HepG2 (cell line): ENCODE data around the gene NR3C2. TPM values are rescaled to one million over a fixed set of nuclear protein-coding genes. Genes with fewer than 3 reads are reported as not detected.
A peak's percentile ranks its signal among the peaks of the same experiment; 100 is the strongest.

Source experiments
- ATAC-seq: fragments of 200-7000 bp; cut with Tn5 transposase; 3 replicates; pipeline ENCODE4 v1.9.1; 2020; ENCODE audit warnings: mild to moderate bottlenecking, moderate library complexity
- BruUV-seq: library from RNA; stranded (reverse); fragments of 400-500 nt; replicated peaks from 2 replicates; lab custom pipeline; 2021; lab: Mats Ljungman, UMichigan
- CTCF ChIA-PET: fragments of 300-600 bp; formaldehyde crosslinking; extraction: SDS; loops from one replicate; lab custom pipeline; 2021; ENCODE audit warnings: low total read pairs, inconsistent platforms, low intra/inter-chr PET ratio; lab: Yijun Ruan, JAX
- POLR2A ChIA-PET: fragments of 350-600 bp; sonication (Branson Sonifier 250); formaldehyde crosslinking; loops from one replicate; lab custom pipeline; 2020; ENCODE audit warnings: antibody characterized with exemption, inconsistent platforms; lab: Yijun Ruan, JAX
- DNase-seq: peaks from one replicate; pipeline ENCODE4 v3.0.0-alpha.2; 2015; ENCODE audit warnings: low spot score
- FAIRE-seq: peaks from 3 replicates; lab custom pipeline; 2011; peaks lifted over from hg19 to GRCh38; lab: Jason Lieb, UNC
- H2AFZ ChIP-seq: one replicate; pipeline ENCODE4 v1.6.1; 2011; ENCODE audit warnings: low read length, inconsistent platforms
- H3K27ac ChIP-seq: fragments of 300-600 bp; 3 replicates; pipeline ENCODE4 v1.8.0; 2011; ENCODE audit warnings: mixed run types, mild to moderate bottlenecking, mixed read lengths, low read length, inconsistent platforms; ENCODE audit not compliant: insufficient read depth; ENCODE audit errors: extremely low read length
- H3K27me3 ChIP-seq, 2 experiments: fragments of 200-600 bp in 1 of 2; 2 replicates in 1 of 2; 3 replicates in 1 of 2; pipeline versions ENCODE4 v1.6.0 to v1.8.0; 2011; ENCODE audit warnings: low read length in 2 of 2, mild to moderate bottlenecking in 2 of 2, moderate library complexity in 2 of 2, inconsistent platforms in 1 of 2; ENCODE audit not compliant: insufficient read depth in 2 of 2, control insufficient read depth in 1 of 2
- H3K36me3 ChIP-seq, 2 experiments: fragments of 200-600 bp in 1 of 2; replicated peaks in 1 of 2; 2 replicates in 1 of 2; 3 replicates in 1 of 2; pipeline versions ENCODE4 v1.5.1 to v1.8.0; 2011; ENCODE audit warnings: low read length in 2 of 2, inconsistent platforms in 1 of 2; ENCODE audit not compliant: insufficient read depth in 2 of 2, control insufficient read depth in 1 of 2
- H3K4me1 ChIP-seq: 2 replicates; pipeline ENCODE4 v1.5.1; 2012; ENCODE audit warnings: low read length, inconsistent platforms; ENCODE audit not compliant: insufficient read depth
- H3K4me2 ChIP-seq: 2 replicates; pipeline ENCODE4 v1.6.0; 2011; ENCODE audit warnings: low read depth, low read length, inconsistent platforms
- H3K4me3 ChIP-seq, 3 experiments: fragments of 200-600 bp in 1 of 3; sonication (generic), shearing (Covaris generic) in 1 of 3; replicated peaks in 1 of 3; 2 replicates each; pipeline ENCODE4 v1.5.1; 2011 to 2016; ENCODE audit warnings: low read length in 3 of 3, inconsistent platforms in 2 of 3, low read depth in 2 of 3, mild to moderate bottlenecking in 2 of 3, control low read depth in 1 of 3, mixed read lengths in 1 of 3; ENCODE audit not compliant: insufficient read depth in 1 of 3
- H3K79me2 ChIP-seq: one replicate; pipeline ENCODE4 v1.6.1; 2011; ENCODE audit warnings: low read length, inconsistent platforms; ENCODE audit not compliant: insufficient read depth
- H3K9ac ChIP-seq: 2 replicates; pipeline ENCODE4 v1.6.0; 2011; ENCODE audit warnings: mild to moderate bottlenecking, low read depth, low read length, inconsistent platforms; ENCODE audit not compliant: insufficient read depth
- H3K9me3 ChIP-seq: 2 replicates; pipeline ENCODE4 v1.5.1; 2012; ENCODE audit warnings: mild to moderate bottlenecking, low read length
- H4K20me1 ChIP-seq: 2 replicates; pipeline ENCODE4 v1.6.0; 2011; ENCODE audit warnings: inconsistent platforms, mild to moderate bottlenecking, low read length, moderate library complexity; ENCODE audit not compliant: insufficient read depth
- MAF1 ChIP-seq: sonication (generic); formaldehyde crosslinking; IDR thresholded peaks from 2 replicates; pipeline ENCODE4 v1.5.0; 2020; ENCODE audit warnings: missing genetic modification reagents, borderline replicate concordance
- NFKBIZ ChIP-seq: IDR thresholded peaks from 2 replicates; pipeline ENCODE4 v1.6.1; 2018; ENCODE audit warnings: missing genetic modification reagents, missing compliant biosample characterization
- NR2F2 ChIP-seq: IDR thresholded peaks from 2 replicates; pipeline ENCODE4 v1.6.1; 2012; ENCODE audit warnings: low read depth, inconsistent platforms, borderline replicate concordance
- SOX13 ChIP-seq, 3 experiments: fragments of 450-650 bp in 1 of 3; sonication (generic) in 1 of 3; formaldehyde crosslinking in 1 of 3; IDR thresholded peaks in 2 of 3; conservative IDR thresholded peaks in 1 of 3; 2 replicates each; pipeline versions ENCODE4 v1.5.0 to v1.6.1; 2016 to 2020; ENCODE audit warnings: antibody characterized with exemption in 1 of 3, mild to moderate bottlenecking in 1 of 3, missing compliant biosample characterization in 1 of 3, missing genetic modification reagents in 1 of 3, moderate library complexity in 1 of 3
- SP2 ChIP-seq: sonication (generic); formaldehyde crosslinking; IDR thresholded peaks from 2 replicates; pipeline ENCODE4 v1.5.1; 2020; ENCODE audit warnings: mild to moderate bottlenecking, missing genetic modification reagents
- SYNCRIP ChIP-seq: fragments of 200-400 bp; formaldehyde crosslinking; IDR thresholded peaks from 2 replicates; pipeline ENCODE4 v1.6.1; 2018; ENCODE audit warnings: mild to moderate bottlenecking, low read depth, low read length; ENCODE audit not compliant: insufficient read depth
- TARDBP ChIP-seq: sonication (generic); formaldehyde crosslinking; IDR thresholded peaks from 2 replicates; pipeline ENCODE4 v1.8.0; 2022; ENCODE audit warnings: mild to moderate bottlenecking, missing genetic modification reagents
- TBP ChIP-seq: sonication (generic); formaldehyde crosslinking; IDR thresholded peaks from 2 replicates; pipeline ENCODE4 v1.5.0; 2020; ENCODE audit warnings: missing genetic modification reagents
- THYN1 ChIP-seq: sonication (generic); formaldehyde crosslinking; IDR thresholded peaks from 2 replicates; pipeline ENCODE4 v1.8.1; 2023; ENCODE audit warnings: low read depth, mild to moderate bottlenecking, moderate library complexity, missing genetic modification reagents, borderline replicate concordance
- ZNF292 ChIP-seq: sonication (generic); formaldehyde crosslinking; IDR thresholded peaks from 2 replicates; pipeline ENCODE4 v1.8.1; 2022; ENCODE audit warnings: mild to moderate bottlenecking, low read depth, missing genetic modification reagents, borderline replicate concordance
- ZNF530 ChIP-seq: sonication (generic); formaldehyde crosslinking; IDR thresholded peaks from 2 replicates; pipeline ENCODE4 v1.5.0; 2020; ENCODE audit warnings: low read depth, mild to moderate bottlenecking, missing genetic modification reagents
- WGBS: methylation state at CpG from one replicate; pipeline ENCODE4 v1.1.6; 2017; ENCODE audit warnings: low lambda C conversion rate; 5-methylcytosine and 5-hydroxymethylcytosine counted together
- in situ Hi-C: cut with HindIII; loops from 2 replicates; pipeline ENCODE4 v1.10.0; 2017; ENCODE audit warnings: low pct_unique_long_range_greater_than_20kb; ENCODE audit not compliant: extremely low pct_ligation_motif_present
- intact Hi-C: fragments of 100-400 bp; cut with micrococcal nuclease; formaldehyde crosslinking; loops from one replicate; pipeline ENCODE4 v1.10.0; 2022; ENCODE audit not compliant: unreplicated experiment
- polyA plus RNA-seq, 8 experiments: library from polyadenylated mRNA; depleted of rRNA in 3 of 8; stranded (reverse) in 7 of 8; unstranded in 1 of 8; fragments of >200 nt; fragmentation: Illumina TruSeq in 4 of 8; extraction: Trizol in 4 of 8; gene quantifications; 2 replicates each; pipeline versions ENCODE4 v1.2.1 to v1.2.3, GENCODE V29; 2011 to 2016; ENCODE audit warnings: low read depth in 4 of 8, missing spikeins in 1 of 8, mixed read lengths in 1 of 8; ENCODE audit not compliant: insufficient read depth in 1 of 8
- total RNA-seq, 5 experiments: library from RNA; depleted of rRNA; stranded (reverse); fragments of >200 nt; fragmentation: Illumina TruSeq; extraction: Trizol; gene quantifications; 2 replicates each; pipeline ENCODE4 v1.2.3, GENCODE V29; 2016; ENCODE audit warnings: low read depth in 1 of 5
- TF ChIP-seq, protein P1 (sequence below): sonication (generic); formaldehyde crosslinking; IDR thresholded peaks from 2 replicates; pipeline ENCODE4 v1.4.0; 2020; ENCODE audit warnings: missing genetic modification reagents
- TF ChIP-seq, protein P2 (sequence below): IDR thresholded peaks from 2 replicates; pipeline ENCODE4 v1.6.1; 2012; ENCODE audit warnings: low read depth, low read length, improper control_type of control experiment

NR3C2 gene
- total and polyA plus RNA-seq, 2 of the 13 experiments (the other 11 are each of a cell fraction or from before 2014, with no cell fraction given) = 0.26 to 0.46 TPM

DNA sequence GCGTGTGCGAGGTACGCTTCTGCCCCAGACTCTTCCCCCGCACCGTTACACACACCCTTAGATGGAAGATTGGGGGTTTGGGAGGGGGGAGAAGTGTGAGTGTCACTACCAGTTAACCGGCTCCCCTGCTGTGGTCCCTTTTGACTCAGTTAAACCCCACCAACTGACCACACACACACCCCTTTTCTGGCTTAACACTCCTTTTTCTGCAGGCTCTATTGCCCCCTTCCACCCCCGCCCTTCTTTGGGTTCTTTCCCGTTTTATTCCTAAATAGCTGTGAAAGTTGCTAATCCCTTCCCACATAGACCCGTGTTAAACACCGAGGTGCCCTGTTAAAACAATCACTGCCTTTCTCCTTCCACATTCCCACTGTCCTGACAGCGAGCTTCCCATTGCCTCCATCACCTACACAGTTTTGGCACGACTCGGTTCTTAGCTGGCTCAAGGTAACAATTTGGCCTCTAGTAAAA is 3.7 kb upstream of the NR3C2 start:
- ATAC-seq = no peak
- no peak for DNase-seq
- Histone ChIP-seq H3K4me3 (peak overlapping the region in 2 of 3 experiments; percentile 56 to 69; a peak in 3 of 6 replicates), H3K27me3 (peaks cover 0 to 41% of the 10 kb centered on the region in 2 experiments; a peak in 3 of 5 replicates), H3K79me2 (no peaks in the 10 kb centered on the region), H3K9ac (no peak overlapping the region), H3K9me3 (no peaks in the 10 kb centered on the region), H4K20me1 (no peaks in the 10 kb centered on the region), H3K36me3 (no peaks in the 10 kb centered on the region), H3K4me1 (peaks cover 23% of the 10 kb centered on the region), H2AFZ (no peak overlapping the region), H3K4me2 (peak overlapping the region; percentile 100; the same call in 1 of the 2 replicates), H3K27ac (no peak overlapping the region)
- intact Hi-C loops = loop anchor here (10.0 kb wide), 1 partner anchor 151 kb away; no protein-coding TSS in a partner anchor
- TF ChIP-seq ZNF292 (CRISPR knock-in tag) (no peak), NFKBIZ (CRISPR knock-in tag) (no peak), TARDBP (CRISPR knock-in tag) (no peak), MAF1 (CRISPR knock-in tag) (no peak), SOX13 (IDR thresholded peaks at IDR 0.05) (no peak), SOX13 (CRISPR knock-in tag; conservative IDR thresholded peaks at IDR 0.05 in 1 of 2, IDR thresholded peaks at IDR 0.05 in 1 of 2) (no peak), SYNCRIP (no peak), SP2 (CRISPR knock-in tag) (no peak), THYN1 (CRISPR knock-in tag) (no peak), NR2F2 (no peak), TBP (CRISPR knock-in tag) (no peak), ZNF530 (CRISPR knock-in tag) (no peak)
- TF ChIP-seq, protein P1, sequence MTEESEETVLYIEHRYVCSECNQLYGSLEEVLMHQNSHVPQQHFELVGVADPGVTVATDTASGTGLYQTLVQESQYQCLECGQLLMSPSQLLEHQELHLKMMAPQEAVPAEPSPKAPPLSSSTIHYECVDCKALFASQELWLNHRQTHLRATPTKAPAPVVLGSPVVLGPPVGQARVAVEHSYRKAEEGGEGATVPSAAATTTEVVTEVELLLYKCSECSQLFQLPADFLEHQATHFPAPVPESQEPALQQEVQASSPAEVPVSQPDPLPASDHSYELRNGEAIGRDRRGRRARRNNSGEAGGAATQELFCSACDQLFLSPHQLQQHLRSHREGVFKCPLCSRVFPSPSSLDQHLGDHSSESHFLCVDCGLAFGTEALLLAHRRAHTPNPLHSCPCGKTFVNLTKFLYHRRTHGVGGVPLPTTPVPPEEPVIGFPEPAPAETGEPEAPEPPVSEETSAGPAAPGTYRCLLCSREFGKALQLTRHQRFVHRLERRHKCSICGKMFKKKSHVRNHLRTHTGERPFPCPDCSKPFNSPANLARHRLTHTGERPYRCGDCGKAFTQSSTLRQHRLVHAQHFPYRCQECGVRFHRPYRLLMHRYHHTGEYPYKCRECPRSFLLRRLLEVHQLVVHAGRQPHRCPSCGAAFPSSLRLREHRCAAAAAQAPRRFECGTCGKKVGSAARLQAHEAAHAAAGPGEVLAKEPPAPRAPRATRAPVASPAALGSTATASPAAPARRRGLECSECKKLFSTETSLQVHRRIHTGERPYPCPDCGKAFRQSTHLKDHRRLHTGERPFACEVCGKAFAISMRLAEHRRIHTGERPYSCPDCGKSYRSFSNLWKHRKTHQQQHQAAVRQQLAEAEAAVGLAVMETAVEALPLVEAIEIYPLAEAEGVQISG = no peak
- TF ChIP-seq, protein P2, sequence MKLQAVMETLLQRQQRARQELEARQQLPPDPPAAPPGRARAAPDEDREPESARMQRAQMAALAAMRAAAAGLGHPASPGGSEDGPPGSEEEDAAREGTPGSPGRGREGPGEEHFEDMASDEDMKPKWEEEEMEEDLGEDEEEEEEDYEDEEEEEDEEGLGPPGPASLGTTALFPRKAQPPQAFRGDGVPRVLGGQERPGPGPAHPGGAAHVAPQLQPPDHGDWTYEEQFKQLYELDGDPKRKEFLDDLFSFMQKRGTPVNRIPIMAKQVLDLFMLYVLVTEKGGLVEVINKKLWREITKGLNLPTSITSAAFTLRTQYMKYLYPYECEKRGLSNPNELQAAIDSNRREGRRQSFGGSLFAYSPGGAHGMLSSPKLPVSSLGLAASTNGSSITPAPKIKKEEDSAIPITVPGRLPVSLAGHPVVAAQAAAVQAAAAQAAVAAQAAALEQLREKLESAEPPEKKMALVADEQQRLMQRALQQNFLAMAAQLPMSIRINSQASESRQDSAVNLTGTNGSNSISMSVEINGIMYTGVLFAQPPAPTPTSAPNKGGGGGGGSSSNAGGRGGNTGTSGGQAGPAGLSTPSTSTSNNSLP = no peak
- in situ Hi-C loops = no loop called here
- ChIA-PET POLR2A (no interaction called here), CTCF (no interaction called here)
- 20% methylated on average over 8 of the region's 13 CpGs for WGBS
- FAIRE-seq = no peak
- no TSS peak for BruUV-seq
